Esophagus squamous epithelium (tissue), 4 donors: ENCODE results near the gene RXFP1.

Experiments used
- CTCF ChIP-seq, 6 experiments: fragments of 450-650 bp in 4 of 6; fragments of 200-600 bp in 2 of 6; sonication (generic) in 2 of 6; IDR thresholded peaks; one replicate each; pipeline ENCODE4 v1.5.1; 2016 to 2019; ENCODE audit warnings: antibody characterized with exemption in 6 of 6, mild to moderate bottlenecking in 4 of 6, moderate library complexity in 4 of 6
- POLR2A ChIP-seq, 4 donors: fragments of 450-650 bp; IDR thresholded peaks; one replicate each; pipeline ENCODE4 v1.6.1; 2017; ENCODE audit warnings: antibody characterized with exemption in 4 of 4, mild to moderate bottlenecking in 4 of 4, moderate library complexity in 3 of 4

GRCh38 chr4:158521484-158522088, at the start of gene RXFP1:
- TF ChIP-seq CTCF (IDR thresholded peaks at IDR 0.05) = no peak
- no peak for TF ChIP-seq POLR2A (IDR thresholded peaks at IDR 0.05)
